HepG2 (cell line): Measurements from ENCODE around the gene AURKA. TPM values are rescaled to one million over a fixed set of nuclear protein-coding genes. Genes with fewer than 3 reads are reported as not detected.

ENCODE experiments used
- ATAC-seq: fragments of 200-7000 bp; cut with Tn5 transposase; 3 replicates; pipeline ENCODE4 v1.9.1; 2020; ENCODE audit warnings: mild to moderate bottlenecking, moderate library complexity
- BruUV-seq: library from RNA; stranded (reverse); fragments of 400-500 nt; replicated peaks from 2 replicates; lab custom pipeline; 2021; lab: Mats Ljungman, UMichigan
- CTCF ChIA-PET: fragments of 300-600 bp; formaldehyde crosslinking; extraction: SDS; loops from one replicate; lab custom pipeline; 2021; ENCODE audit warnings: low total read pairs, inconsistent platforms, low intra/inter-chr PET ratio; lab: Yijun Ruan, JAX
- POLR2A ChIA-PET: fragments of 350-600 bp; sonication (Branson Sonifier 250); formaldehyde crosslinking; loops from one replicate; lab custom pipeline; 2020; ENCODE audit warnings: antibody characterized with exemption, inconsistent platforms; lab: Yijun Ruan, JAX
- DNase-seq: peaks from one replicate; pipeline ENCODE4 v3.0.0-alpha.2; 2015; ENCODE audit warnings: low spot score
- FAIRE-seq: peaks from 3 replicates; lab custom pipeline; 2011; peaks lifted over from hg19 to GRCh38; lab: Jason Lieb, UNC
- H2AFZ ChIP-seq: one replicate; pipeline ENCODE4 v1.6.1; 2011; ENCODE audit warnings: low read length, inconsistent platforms
- H3K27ac ChIP-seq: fragments of 300-600 bp; 3 replicates; pipeline ENCODE4 v1.8.0; 2011; ENCODE audit warnings: mixed run types, mild to moderate bottlenecking, mixed read lengths, low read length, inconsistent platforms; ENCODE audit not compliant: insufficient read depth; ENCODE audit errors: extremely low read length
- H3K27me3 ChIP-seq, 2 experiments: fragments of 200-600 bp in 1 of 2; 2 replicates in 1 of 2; 3 replicates in 1 of 2; pipeline versions ENCODE4 v1.6.0 to v1.8.0; 2011; ENCODE audit warnings: low read length in 2 of 2, mild to moderate bottlenecking in 2 of 2, moderate library complexity in 2 of 2, inconsistent platforms in 1 of 2; ENCODE audit not compliant: insufficient read depth in 2 of 2, control insufficient read depth in 1 of 2
- H3K36me3 ChIP-seq, 2 experiments: fragments of 200-600 bp in 1 of 2; replicated peaks in 1 of 2; 2 replicates in 1 of 2; 3 replicates in 1 of 2; pipeline versions ENCODE4 v1.5.1 to v1.8.0; 2011; ENCODE audit warnings: low read length in 2 of 2, inconsistent platforms in 1 of 2; ENCODE audit not compliant: insufficient read depth in 2 of 2, control insufficient read depth in 1 of 2
- H3K4me1 ChIP-seq: 2 replicates; pipeline ENCODE4 v1.5.1; 2012; ENCODE audit warnings: low read length, inconsistent platforms; ENCODE audit not compliant: insufficient read depth
- H3K4me2 ChIP-seq: 2 replicates; pipeline ENCODE4 v1.6.0; 2011; ENCODE audit warnings: low read depth, low read length, inconsistent platforms
- H3K4me3 ChIP-seq, 3 experiments: fragments of 200-600 bp in 1 of 3; sonication (generic), shearing (Covaris generic) in 1 of 3; replicated peaks in 1 of 3; 2 replicates each; pipeline ENCODE4 v1.5.1; 2011 to 2016; ENCODE audit warnings: low read length in 3 of 3, inconsistent platforms in 2 of 3, low read depth in 2 of 3, mild to moderate bottlenecking in 2 of 3, control low read depth in 1 of 3, mixed read lengths in 1 of 3; ENCODE audit not compliant: insufficient read depth in 1 of 3
- H3K79me2 ChIP-seq: one replicate; pipeline ENCODE4 v1.6.1; 2011; ENCODE audit warnings: low read length, inconsistent platforms; ENCODE audit not compliant: insufficient read depth
- H3K9ac ChIP-seq: 2 replicates; pipeline ENCODE4 v1.6.0; 2011; ENCODE audit warnings: mild to moderate bottlenecking, low read depth, low read length, inconsistent platforms; ENCODE audit not compliant: insufficient read depth
- H3K9me3 ChIP-seq: 2 replicates; pipeline ENCODE4 v1.5.1; 2012; ENCODE audit warnings: mild to moderate bottlenecking, low read length
- H4K20me1 ChIP-seq: 2 replicates; pipeline ENCODE4 v1.6.0; 2011; ENCODE audit warnings: inconsistent platforms, mild to moderate bottlenecking, low read length, moderate library complexity; ENCODE audit not compliant: insufficient read depth
- ATF4 ChIP-seq, 2 experiments: fragments of 450-650 bp in 1 of 2; sonication (generic) in 1 of 2; formaldehyde crosslinking; IDR thresholded peaks; 2 replicates each; pipeline versions ENCODE4 v1.5.0 to v1.8.0; 2020 to 2022; ENCODE audit warnings: mild to moderate bottlenecking in 1 of 2, missing genetic modification reagents in 1 of 2
- HMGXB4 ChIP-seq, 2 experiments: sonication (generic) in 1 of 2; formaldehyde crosslinking in 1 of 2; IDR thresholded peaks; 2 replicates each; pipeline versions ENCODE4 v1.4.0 to v1.6.1; 2018 to 2020; ENCODE audit warnings: missing genetic modification reagents in 2 of 2, borderline replicate concordance in 1 of 2, low read depth in 1 of 2, mild to moderate bottlenecking in 1 of 2, missing biosample characterization in 1 of 2
- TBX3 ChIP-seq: fragments of 450-650 bp; IDR thresholded peaks from 2 replicates; pipeline ENCODE4 v1.6.1; 2017; ENCODE audit warnings: antibody characterized with exemption, mild to moderate bottlenecking, inconsistent platforms, borderline replicate concordance
- ZNF326 ChIP-seq: sonication (generic); formaldehyde crosslinking; IDR thresholded peaks from 2 replicates; pipeline ENCODE4 v1.4.0; 2020; ENCODE audit warnings: missing genetic modification reagents, borderline replicate concordance
- WGBS: methylation state at CpG from one replicate; pipeline ENCODE4 v1.1.6; 2017; ENCODE audit warnings: low lambda C conversion rate; 5-methylcytosine and 5-hydroxymethylcytosine counted together
- in situ Hi-C: cut with HindIII; loops from 2 replicates; pipeline ENCODE4 v1.10.0; 2017; ENCODE audit warnings: low pct_unique_long_range_greater_than_20kb; ENCODE audit not compliant: extremely low pct_ligation_motif_present
- intact Hi-C: fragments of 100-400 bp; cut with micrococcal nuclease; formaldehyde crosslinking; loops from one replicate; pipeline ENCODE4 v1.10.0; 2022; ENCODE audit not compliant: unreplicated experiment
- polyA plus RNA-seq, 8 experiments: library from polyadenylated mRNA; depleted of rRNA in 3 of 8; stranded (reverse) in 7 of 8; unstranded in 1 of 8; fragments of >200 nt; fragmentation: Illumina TruSeq in 4 of 8; extraction: Trizol in 4 of 8; gene quantifications; 2 replicates each; pipeline versions ENCODE4 v1.2.1 to v1.2.3, GENCODE V29; 2011 to 2016; ENCODE audit warnings: low read depth in 4 of 8, missing spikeins in 1 of 8, mixed read lengths in 1 of 8; ENCODE audit not compliant: insufficient read depth in 1 of 8
- total RNA-seq, 5 experiments: library from RNA; depleted of rRNA; stranded (reverse); fragments of >200 nt; fragmentation: Illumina TruSeq; extraction: Trizol; gene quantifications; 2 replicates each; pipeline ENCODE4 v1.2.3, GENCODE V29; 2016; ENCODE audit warnings: low read depth in 1 of 5

Gene AURKA
- total and polyA plus RNA-seq, 2 of the 13 experiments (the other 11 are each of a cell fraction or from before 2014, with no cell fraction given) = 96.4 to 224 TPM

DNA sequence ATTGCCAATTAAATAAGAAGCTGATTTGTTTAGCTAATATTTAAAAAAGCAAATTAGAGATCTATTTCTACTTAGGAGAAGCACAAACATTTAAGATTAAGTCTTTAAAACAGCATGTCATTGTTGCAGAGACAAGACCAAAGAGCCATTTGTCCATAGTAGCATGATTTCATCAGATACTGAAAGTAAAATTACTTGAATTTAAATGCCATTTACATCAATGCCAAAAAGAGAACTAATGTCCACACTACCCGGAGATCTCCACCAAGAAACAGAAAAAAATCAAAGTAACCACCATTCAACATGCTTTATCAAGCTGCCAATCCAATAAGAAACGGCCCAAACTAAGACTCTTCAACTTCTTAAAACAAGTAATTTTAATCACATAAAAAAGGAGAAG is 15.7 kb downstream of the AURKA start:
- 92% methylated on average over 2 of the region's 2 CpGs for WGBS

More for the DNA sequence above, 15.7 kb downstream of the AURKA start:
- in situ Hi-C loops = no loop called here
- no peak overlapping the region for H3K4me3 ChIP-seq
- no peaks in the 10 kb centered on the region for H3K27me3 ChIP-seq
- H3K36me3 ChIP-seq = peaks cover 34 to 87% of the 10 kb centered on the region in 2 experiments
- ATAC-seq (no peak), DNase-seq (no peak), FAIRE-seq (no peak)
- no peak overlapping the region for H2AFZ ChIP-seq
- ChIA-PET CTCF (no interaction called here), POLR2A (interaction anchor here (0.7 to 1.4 kb wide), 3 partner anchors 16 to 18 kb away, joined by 3 to 4 read pairs (median 3); partner anchors contain the start of genes CSTF1 and FAM210B)
- no peak overlapping the region for H3K9ac ChIP-seq
- H3K4me2 ChIP-seq = no peak overlapping the region
- H3K4me1 ChIP-seq = no peaks in the 10 kb centered on the region
- TF ChIP-seq HMGXB4 (CRISPR knock-in tag; IDR thresholded peaks at IDR 0.05; ENCODE audit: borderline replicate concordance in 1 of 2, low read depth in 1 of 2) (no peak), ATF4 (CRISPR knock-in tag; IDR thresholded peaks at IDR 0.05) (no peak), ZNF326 (no peak), TBX3 (no peak)
- peaks cover 71% of the 10 kb centered on the region for H3K79me2 ChIP-seq
- BruUV-seq = no TSS peak
- no peaks in the 10 kb centered on the region for H3K9me3 ChIP-seq
- H4K20me1 ChIP-seq = peaks cover 5% of the 10 kb centered on the region; the same call in 1 of the 2 replicates
- intact Hi-C loops = no loop called here
- H3K27ac ChIP-seq = no peak overlapping the region
